ENCODE measurements around the gene RGS3. TPM values are rescaled to one million over a fixed set of nuclear protein-coding genes. Genes with fewer than 3 reads are reported as not detected.

RGS3 gene
- total and polyA plus RNA-seq, 10 donors, result 17.5 to 122 (median 82.5) TPM

- intact Hi-C loops (cut with DNase I; ENCODE audit: low total_unique reads), result no loop called here
- Histone ChIP-seq H3K4me1 (peaks cover 15 to 94% (median 60%) of the 10 kb centered on the region in 6 donors), H3K9me3 (no peaks in the 10 kb centered on the region), H3K27me3 (replicated peaks in 1 of 7) (no peaks in the 10 kb centered on the region), H3K27ac (peak overlapping the region in 3 of 8 donors; percentile 36 to 54 (median 46)), H3K36me3 (peaks cover 0 to 67% (median 21%) of the 10 kb centered on the region in 6 donors), H3K4me3 (no peak overlapping the region)
- WGBS, 5 donors, result 75 to 84% (median 76%) methylated on average over 7 of the region's 7 CpGs
- no peak for TF ChIP-seq CTCF (IDR thresholded peaks at IDR 0.05 in 8 of 11, conservative IDR thresholded peaks at IDR 0.05 in 3 of 11)
- no peak for TF ChIP-seq POLR2AphosphoS5 (IDR thresholded peaks at IDR 0.05)
- no peak for TF ChIP-seq POLR2A (IDR thresholded peaks at IDR 0.05)
- peak; percentile 27 for DNase-seq
Observed at GRCh38 chr9:113542006-113542405, 78.5 kb downstream of the RGS3 start.

GRCh38 chr9:113542741-113543140 is 79.2 kb downstream of the RGS3 start:
- Histone ChIP-seq H3K9me3 (no peaks in the 10 kb centered on the region), H3K4me1 (peaks cover 21 to 94% (median 59%) of the 10 kb centered on the region in 6 donors), H3K4me3 (no peak overlapping the region), H3K27ac (peak overlapping the region in 4 of 8 donors; percentile 3 to 54 (median 41)), H3K36me3 (peaks cover 0 to 60% (median 18%) of the 10 kb centered on the region in 6 donors), H3K27me3 (replicated peaks in 1 of 7) (no peaks in the 10 kb centered on the region)
- DNase-seq, result peak; percentile 77
- WGBS, 5 donors, result 66 to 90% (median 75%) methylated on average over 3 to 5 of the region's 5 CpGs
- no peak for TF ChIP-seq CTCF (IDR thresholded peaks at IDR 0.05 in 8 of 11, conservative IDR thresholded peaks at IDR 0.05 in 3 of 11)
- TF ChIP-seq POLR2AphosphoS5 (IDR thresholded peaks at IDR 0.05), result peak; percentile 45 to 67 (median 52)
- intact Hi-C loops (cut with DNase I; ENCODE audit: low total_unique reads), result no loop called here

- intact Hi-C loops (cut with DNase I; ENCODE audit: low total_unique reads), result no loop called here
- Histone ChIP-seq H3K4me3 (no peak overlapping the region), H3K27me3 (replicated peaks in 1 of 7) (no peaks in the 10 kb centered on the region), H3K27ac (peak overlapping the region in 3 of 8 donors; percentile 36 to 54 (median 46)), H3K9me3 (no peaks in the 10 kb centered on the region), H3K4me1 (peaks cover 28 to 94% (median 63%) of the 10 kb centered on the region in 6 donors), H3K36me3 (peaks cover 0 to 53% (median 18%) of the 10 kb centered on the region in 6 donors)
- 70 to 91% (median 82%) methylated on average over 9 to 10 of the region's 10 CpGs for WGBS, 5 donors
- no peak for TF ChIP-seq CTCF (IDR thresholded peaks at IDR 0.05 in 8 of 11, conservative IDR thresholded peaks at IDR 0.05 in 3 of 11)
- no peak for TF ChIP-seq POLR2A (IDR thresholded peaks at IDR 0.05)
- TF ChIP-seq POLR2AphosphoS5 (IDR thresholded peaks at IDR 0.05), result no peak
- peak; percentile 60 for DNase-seq
Observed at GRCh38 chr9:113543296-113543981, 79.9 kb downstream of the RGS3 start.

GRCh38 chr9:113543982-113544303 is 80.4 kb downstream of the RGS3 start:
- H3K27me3 ChIP-seq (replicated peaks in 1 of 7), result no peaks in the 10 kb centered on the region
- peaks cover 0 to 48% (median 15%) of the 10 kb centered on the region in 6 donors for H3K36me3 ChIP-seq
- 60 to 72% (median 70%) methylated on average over 3 of the region's 3 CpGs for WGBS, 5 donors
- intact Hi-C loops (cut with DNase I; ENCODE audit: low total_unique reads), result no loop called here
- H3K27ac ChIP-seq, result peak overlapping the region in 1 of 8 donors; percentile 54
- no peaks in the 10 kb centered on the region for H3K9me3 ChIP-seq
- no peak for DNase-seq
- no peak overlapping the region for H3K4me3 ChIP-seq
- TF ChIP-seq CTCF (IDR thresholded peaks at IDR 0.05 in 8 of 11, conservative IDR thresholded peaks at IDR 0.05 in 3 of 11), result no peak
- no peak for TF ChIP-seq POLR2AphosphoS5 (IDR thresholded peaks at IDR 0.05)
- no peak for TF ChIP-seq POLR2A (IDR thresholded peaks at IDR 0.05)
- peaks cover 33 to 94% (median 66%) of the 10 kb centered on the region in 6 donors for H3K4me1 ChIP-seq
